Measurements from ENCODE around the gene TBC1D24.

Gene TBC1D24

GRCh38 chr16:2520784-2521531 lies 46.0 kb downstream of the TBC1D24 start:
- DNase-seq: peak; percentile 40
- no peaks in the 10 kb centered on the region for H3K9me3 ChIP-seq (ENCODE audit: insufficient read depth, low read length, severe bottlenecking)
- H3K9ac ChIP-seq (ENCODE audit: low read depth, low read length): peak overlapping the region; percentile 63
- peak overlapping the region; percentile 68 for H2AFZ ChIP-seq (ENCODE audit: low read depth, low read length)
- peak overlapping the region; percentile 76 for H3K27ac ChIP-seq (ENCODE audit: low read length)
- H4K20me1 ChIP-seq (ENCODE audit: insufficient read depth, low read length): peaks cover 52% of the 10 kb centered on the region
- H3K4me1 ChIP-seq (ENCODE audit: insufficient read depth, low read length): peaks cover 56% of the 10 kb centered on the region
- peak overlapping the region; percentile 99 for H3K4me2 ChIP-seq (ENCODE audit: insufficient read depth, low read length)
- H3K79me2 ChIP-seq (ENCODE audit: insufficient read depth, low read length): peaks cover 66% of the 10 kb centered on the region
- TF ChIP-seq EZH2 (IDR thresholded peaks at IDR 0.05; ENCODE audit: borderline replicate concordance, low read depth, low read length, severe bottlenecking): no peak
- TF ChIP-seq, protein P1, sequence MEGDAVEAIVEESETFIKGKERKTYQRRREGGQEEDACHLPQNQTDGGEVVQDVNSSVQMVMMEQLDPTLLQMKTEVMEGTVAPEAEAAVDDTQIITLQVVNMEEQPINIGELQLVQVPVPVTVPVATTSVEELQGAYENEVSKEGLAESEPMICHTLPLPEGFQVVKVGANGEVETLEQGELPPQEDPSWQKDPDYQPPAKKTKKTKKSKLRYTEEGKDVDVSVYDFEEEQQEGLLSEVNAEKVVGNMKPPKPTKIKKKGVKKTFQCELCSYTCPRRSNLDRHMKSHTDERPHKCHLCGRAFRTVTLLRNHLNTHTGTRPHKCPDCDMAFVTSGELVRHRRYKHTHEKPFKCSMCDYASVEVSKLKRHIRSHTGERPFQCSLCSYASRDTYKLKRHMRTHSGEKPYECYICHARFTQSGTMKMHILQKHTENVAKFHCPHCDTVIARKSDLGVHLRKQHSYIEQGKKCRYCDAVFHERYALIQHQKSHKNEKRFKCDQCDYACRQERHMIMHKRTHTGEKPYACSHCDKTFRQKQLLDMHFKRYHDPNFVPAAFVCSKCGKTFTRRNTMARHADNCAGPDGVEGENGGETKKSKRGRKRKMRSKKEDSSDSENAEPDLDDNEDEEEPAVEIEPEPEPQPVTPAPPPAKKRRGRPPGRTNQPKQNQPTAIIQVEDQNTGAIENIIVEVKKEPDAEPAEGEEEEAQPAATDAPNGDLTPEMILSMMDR (IDR thresholded peaks at IDR 0.05; ENCODE audit: borderline replicate concordance, extremely low read depth, low read length, poor library complexity, severe bottlenecking): no peak
- ATAC-seq (ENCODE audit: insufficient read depth, low read depth): peak; percentile 39; the same call in 2 of the 3 replicates
- peak overlapping the region; percentile 33 to 84; a peak in 3 of 4 replicates for H3K4me3 ChIP-seq (ENCODE audit: low read depth in 1 of 2, low read length in 2 of 2)
- H3K27me3 ChIP-seq (ENCODE audit: insufficient read depth, low read length, poor library complexity): no peaks in the 10 kb centered on the region
- peaks cover 56% of the 10 kb centered on the region for H3K36me3 ChIP-seq (ENCODE audit: insufficient read depth, low read length)

DNA sequence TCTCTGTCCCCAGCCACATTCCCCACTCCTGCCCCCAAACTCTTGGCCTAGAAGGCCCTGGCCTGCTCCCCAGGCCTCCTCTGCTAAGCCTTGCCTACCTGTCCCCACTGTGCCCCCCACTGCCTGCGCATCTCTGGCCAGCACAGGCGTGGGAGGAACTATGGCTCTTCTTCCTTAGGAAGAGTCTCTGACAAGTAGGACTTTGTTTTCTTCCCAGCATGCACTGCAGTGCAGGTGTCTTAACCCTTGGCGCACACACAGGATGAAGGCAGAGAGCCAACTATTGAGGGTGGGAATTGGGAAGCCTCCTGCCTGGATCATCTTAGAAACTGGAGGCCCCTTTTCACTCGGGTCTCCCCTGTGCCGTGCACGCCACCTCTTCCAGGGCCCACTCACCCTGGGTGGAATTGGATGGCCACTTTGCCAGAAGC lies 48.9 kb downstream of the TBC1D24 start:
- H3K4me2 ChIP-seq (ENCODE audit: insufficient read depth, low read length): no peak overlapping the region
- no peak overlapping the region for H2AFZ ChIP-seq (ENCODE audit: low read depth, low read length)
- peaks cover 27% of the 10 kb centered on the region for H3K4me1 ChIP-seq (ENCODE audit: insufficient read depth, low read length)
- peaks cover 69% of the 10 kb centered on the region for H3K36me3 ChIP-seq (ENCODE audit: insufficient read depth, low read length)
- H3K9ac ChIP-seq (ENCODE audit: low read depth, low read length): no peak overlapping the region
- TF ChIP-seq, protein P1 (IDR thresholded peaks at IDR 0.05; ENCODE audit: borderline replicate concordance, extremely low read depth, low read length, poor library complexity, severe bottlenecking): no peak
- no peak for TF ChIP-seq EZH2 (IDR thresholded peaks at IDR 0.05; ENCODE audit: borderline replicate concordance, low read depth, low read length, severe bottlenecking)
- H3K4me3 ChIP-seq (ENCODE audit: low read depth in 1 of 2, low read length in 2 of 2): no peak overlapping the region
- H3K9me3 ChIP-seq (ENCODE audit: insufficient read depth, low read length, severe bottlenecking): no peaks in the 10 kb centered on the region
- no peak overlapping the region for H3K27ac ChIP-seq (ENCODE audit: low read length)
- H3K27me3 ChIP-seq (ENCODE audit: insufficient read depth, low read length, poor library complexity): no peaks in the 10 kb centered on the region
- H4K20me1 ChIP-seq (ENCODE audit: insufficient read depth, low read length): peaks cover 31% of the 10 kb centered on the region
- DNase-seq (no peak), ATAC-seq (ENCODE audit: insufficient read depth, low read depth) (no peak)
- peaks cover 38% of the 10 kb centered on the region for H3K79me2 ChIP-seq (ENCODE audit: insufficient read depth, low read length)

DNA sequence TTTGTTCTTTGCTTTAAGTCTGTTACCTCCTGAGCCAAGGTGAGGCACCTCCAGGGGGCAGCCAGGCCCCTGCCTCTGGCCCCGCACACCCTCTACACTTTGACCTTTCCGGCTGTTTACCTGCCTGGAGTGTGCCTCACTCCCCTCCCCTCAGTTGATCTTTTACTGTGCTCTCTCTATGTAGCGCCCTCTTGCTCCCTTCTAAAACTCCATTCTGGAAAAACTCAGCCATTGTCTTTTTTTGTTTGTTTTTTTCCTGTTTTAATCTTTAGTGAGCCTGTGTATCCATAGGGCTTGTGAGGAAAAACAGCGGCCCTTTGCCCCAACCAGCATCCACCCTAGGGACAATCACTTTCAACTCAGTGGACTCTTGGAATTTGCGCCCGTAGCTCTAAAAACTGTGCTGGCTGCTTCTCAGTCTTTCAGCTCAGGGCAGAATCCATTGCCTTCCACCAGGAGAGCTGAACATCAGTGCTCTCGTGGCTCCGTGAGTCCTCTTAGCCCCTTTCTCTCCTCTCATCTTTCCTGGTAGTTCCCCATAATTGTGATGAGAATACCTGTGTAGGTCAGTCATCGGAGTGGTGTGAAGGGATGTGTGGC lies 49.5 kb downstream of the TBC1D24 start:
- no peak overlapping the region for H3K9ac ChIP-seq (ENCODE audit: low read depth, low read length)

More for the DNA sequence above, 49.5 kb downstream of the TBC1D24 start:
- TF ChIP-seq, protein P1 (IDR thresholded peaks at IDR 0.05; ENCODE audit: borderline replicate concordance, extremely low read depth, low read length, poor library complexity, severe bottlenecking): no peak
- TF ChIP-seq EZH2 (IDR thresholded peaks at IDR 0.05; ENCODE audit: borderline replicate concordance, low read depth, low read length, severe bottlenecking): no peak
- DNase-seq: no peak
- ATAC-seq (ENCODE audit: insufficient read depth, low read depth): no peak
- no peak overlapping the region for H3K4me2 ChIP-seq (ENCODE audit: insufficient read depth, low read length)
- peaks cover 31% of the 10 kb centered on the region for H3K79me2 ChIP-seq (ENCODE audit: insufficient read depth, low read length)
- H4K20me1 ChIP-seq (ENCODE audit: insufficient read depth, low read length): peaks cover 25% of the 10 kb centered on the region
- no peak overlapping the region for H3K4me3 ChIP-seq (ENCODE audit: low read depth in 1 of 2, low read length in 2 of 2)
- H2AFZ ChIP-seq (ENCODE audit: low read depth, low read length): no peak overlapping the region
- H3K9me3 ChIP-seq (ENCODE audit: insufficient read depth, low read length, severe bottlenecking): no peaks in the 10 kb centered on the region
- peaks cover 21% of the 10 kb centered on the region for H3K4me1 ChIP-seq (ENCODE audit: insufficient read depth, low read length)
- H3K36me3 ChIP-seq (ENCODE audit: insufficient read depth, low read length): peaks cover 69% of the 10 kb centered on the region
- no peaks in the 10 kb centered on the region for H3K27me3 ChIP-seq (ENCODE audit: insufficient read depth, low read length, poor library complexity)
- H3K27ac ChIP-seq (ENCODE audit: low read length): no peak overlapping the region

Data from DND-41 (cell line).